Measurements from ENCODE around the gene GARIN5A.
"Not testable (repeated sequence)": the region's sequence is repeated elsewhere in the genome, so short reads cannot be mapped to it uniquely, and the experiment has no call there.

The GARIN5A gene

GRCh38 chr19:50465986-50466705, 10.5 kb downstream of the GARIN5A start:
- peak in 1 of 58 donors; percentile 20 for DNase-seq

DNA sequence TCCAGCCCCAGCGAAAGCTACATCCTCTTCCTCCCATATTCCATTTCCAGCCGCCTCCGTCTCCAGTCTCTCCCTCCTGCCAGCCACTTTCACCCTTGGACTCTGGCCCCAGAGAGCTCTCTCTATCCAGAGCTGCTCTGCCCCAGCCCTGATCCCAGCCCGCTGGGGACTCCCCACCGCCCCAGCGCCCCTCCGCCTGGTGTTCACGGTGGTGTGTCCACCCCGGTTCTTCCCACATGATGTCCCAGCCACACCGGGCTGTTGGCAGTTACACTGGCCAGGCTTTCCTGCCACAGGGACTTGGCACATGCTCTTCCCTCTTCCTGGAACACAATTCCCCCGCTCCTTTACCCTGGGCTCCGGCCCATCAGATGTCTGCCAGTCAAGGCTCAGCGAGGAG, 11.6 kb downstream of the GARIN5A start:
- no peak for DNase-seq

- DNase-seq = no peak
Observed at GRCh38 chr19:50464348-50464747, 12.3 kb downstream of the GARIN5A start.

GRCh38 chr19:50462970-50463369, 13.7 kb downstream of the GARIN5A start:
- no peak for DNase-seq

DNA sequence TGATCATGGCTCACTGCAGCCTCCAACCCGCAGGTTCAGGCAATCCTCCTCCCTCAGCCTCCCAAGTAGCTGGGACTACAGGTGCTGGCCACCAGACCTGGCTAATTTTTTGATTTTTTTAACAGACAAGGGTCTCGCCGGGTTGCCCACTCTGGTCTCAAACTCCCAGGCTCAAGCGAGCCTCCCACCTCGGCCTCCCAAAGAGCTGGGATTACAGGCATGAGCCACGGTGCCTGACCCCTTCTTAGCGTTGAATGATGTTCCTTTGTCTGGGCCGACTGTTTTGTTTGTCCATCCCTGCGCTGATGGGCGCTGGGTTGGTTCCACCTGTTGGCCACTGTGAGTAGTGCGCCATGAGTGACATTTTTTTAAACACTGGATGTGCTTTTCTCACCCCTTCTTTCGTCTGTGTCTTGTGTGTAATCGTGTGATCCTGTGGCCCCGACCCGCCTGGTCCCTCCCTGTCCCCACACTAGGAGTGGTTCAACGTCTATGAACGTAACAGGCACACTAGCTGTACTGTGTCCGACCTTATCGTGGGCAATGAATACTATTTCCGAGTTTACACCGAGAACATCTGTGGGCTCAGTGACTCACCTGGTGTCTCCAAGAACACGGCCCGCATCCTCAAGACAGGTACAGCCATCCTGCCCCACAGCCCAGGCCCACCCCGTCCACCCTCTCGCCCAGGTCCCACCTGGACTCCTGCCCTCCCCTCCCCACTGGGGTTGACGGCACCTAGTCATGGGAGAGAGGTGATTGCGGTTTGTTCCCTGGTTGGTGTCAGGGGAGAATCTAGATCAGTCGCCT, 15.4 kb downstream of the GARIN5A start:
- DNase-seq = peak in 38 of 58 donors; percentile 3 to 66 (median 24)

GRCh38 chr19:50460161-50460765, 16.4 kb downstream of the GARIN5A start:
- no peak for DNase-seq

DNA sequence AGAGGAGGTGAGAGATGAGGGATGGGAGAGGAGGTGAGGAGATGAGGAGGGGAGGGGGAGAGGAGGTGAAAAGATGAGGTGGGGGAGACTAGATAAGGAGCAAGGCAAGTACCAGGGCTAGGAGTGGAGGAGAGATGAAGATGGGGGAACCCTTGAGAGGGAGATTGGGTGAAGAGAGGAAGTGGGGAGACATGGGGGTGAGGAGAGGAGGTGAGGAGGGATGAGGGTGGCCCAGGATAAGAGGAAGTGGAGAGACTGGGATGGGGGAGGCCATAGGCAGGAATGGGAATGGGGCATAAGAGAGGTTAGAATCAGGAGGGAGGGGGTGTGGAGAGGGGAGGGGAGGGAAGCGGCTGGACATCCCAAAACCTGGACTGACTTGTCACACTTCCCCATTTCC, 17.0 kb downstream of the GARIN5A start:
- DNase-seq = no peak

DNA sequence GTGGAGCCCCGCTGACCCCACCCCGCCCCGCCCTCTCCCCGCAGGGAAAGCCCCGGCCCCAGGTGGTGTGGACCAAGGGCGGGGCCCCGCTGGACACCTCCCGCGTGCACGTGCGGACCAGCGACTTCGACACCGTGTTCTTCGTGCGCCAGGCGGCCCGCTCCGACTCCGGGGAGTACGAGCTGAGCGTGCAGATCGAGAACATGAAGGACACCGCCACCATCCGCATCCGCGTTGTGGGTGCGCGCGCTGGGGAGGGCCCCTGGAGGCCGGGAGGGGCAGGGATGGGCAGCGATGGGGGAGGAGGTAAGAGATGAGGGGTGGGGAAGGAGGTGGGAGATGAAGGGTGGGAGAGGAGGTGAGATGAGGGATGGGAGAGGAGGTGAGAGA, 17.6 kb downstream of the GARIN5A start:
- DNase-seq = no peak

- no peak for DNase-seq
Observed at GRCh38 chr19:50458396-50459066, 18.1 kb downstream of the GARIN5A start.

DNA sequence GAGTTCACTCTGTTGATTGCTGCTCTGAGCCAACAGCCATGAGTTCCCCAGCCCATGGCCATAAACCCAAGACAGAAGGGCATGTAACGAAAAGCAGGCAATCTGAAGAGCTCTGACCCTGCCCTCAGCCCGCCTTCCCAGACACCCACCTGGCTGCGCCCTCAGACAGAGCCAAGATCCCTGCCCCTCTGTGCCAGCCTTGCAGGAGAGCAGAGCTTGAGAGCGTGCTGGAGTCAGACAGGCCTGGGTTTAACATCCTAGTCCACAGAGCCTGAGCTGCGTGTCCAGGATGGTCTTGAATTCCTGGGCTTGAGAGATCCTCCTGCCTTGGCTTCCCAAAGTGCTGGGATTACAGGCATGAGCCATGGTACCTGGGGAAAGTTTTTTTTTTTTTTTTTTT, 19.3 kb downstream of the GARIN5A start:
- DNase-seq = no peak

- DNase-seq = no peak
Observed at GRCh38 chr19:50455992-50456391, 20.7 kb downstream of the GARIN5A start.

- no peak for DNase-seq
Observed at GRCh38 chr19:50453243-50453642, 23.4 kb downstream of the GARIN5A start.

GRCh38 chr19:50451223-50451534, 25.5 kb downstream of the GARIN5A start:
- no peak for DNase-seq

DNA sequence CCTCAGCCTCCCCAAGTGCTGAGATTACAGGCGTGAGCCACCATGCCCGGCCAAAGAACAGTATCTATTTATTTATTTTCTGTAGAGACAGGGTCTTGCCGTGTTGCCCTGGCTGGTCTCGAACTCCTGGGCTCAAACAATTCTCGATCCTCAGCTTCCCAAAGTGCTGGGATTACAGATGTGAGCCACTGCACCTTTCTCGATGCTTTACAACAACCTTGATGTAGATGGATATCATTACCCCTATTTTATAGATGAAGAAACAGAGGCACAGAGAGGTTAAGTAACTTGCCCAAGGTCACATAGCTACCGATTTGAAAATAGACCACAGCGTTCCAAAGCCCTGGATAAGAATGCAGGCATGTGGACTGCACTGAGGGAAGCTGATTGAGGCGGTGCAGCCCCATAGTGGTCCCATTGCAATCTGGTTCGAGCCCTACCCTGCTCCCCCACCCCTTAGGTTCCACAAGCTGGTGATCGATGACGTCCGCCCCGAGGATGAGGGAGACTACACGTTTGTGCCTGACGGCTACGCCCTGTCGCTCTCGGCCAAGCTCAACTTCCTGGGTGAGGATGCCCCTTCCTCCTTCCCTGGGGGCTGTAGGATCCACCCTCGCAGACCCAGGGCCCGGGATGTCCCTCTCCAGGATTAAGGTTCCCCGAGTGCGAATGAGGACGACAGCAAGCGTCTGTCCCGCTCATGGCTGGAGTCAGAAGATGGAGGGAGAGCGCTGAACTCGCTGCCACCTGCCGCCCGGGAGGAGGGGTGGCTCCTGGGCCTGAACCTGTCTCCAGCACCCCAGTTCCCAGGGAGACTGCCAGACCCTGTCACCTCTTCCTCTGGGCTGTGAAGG, 26.1 kb downstream of the GARIN5A start:
- no peak for DNase-seq

DNA sequence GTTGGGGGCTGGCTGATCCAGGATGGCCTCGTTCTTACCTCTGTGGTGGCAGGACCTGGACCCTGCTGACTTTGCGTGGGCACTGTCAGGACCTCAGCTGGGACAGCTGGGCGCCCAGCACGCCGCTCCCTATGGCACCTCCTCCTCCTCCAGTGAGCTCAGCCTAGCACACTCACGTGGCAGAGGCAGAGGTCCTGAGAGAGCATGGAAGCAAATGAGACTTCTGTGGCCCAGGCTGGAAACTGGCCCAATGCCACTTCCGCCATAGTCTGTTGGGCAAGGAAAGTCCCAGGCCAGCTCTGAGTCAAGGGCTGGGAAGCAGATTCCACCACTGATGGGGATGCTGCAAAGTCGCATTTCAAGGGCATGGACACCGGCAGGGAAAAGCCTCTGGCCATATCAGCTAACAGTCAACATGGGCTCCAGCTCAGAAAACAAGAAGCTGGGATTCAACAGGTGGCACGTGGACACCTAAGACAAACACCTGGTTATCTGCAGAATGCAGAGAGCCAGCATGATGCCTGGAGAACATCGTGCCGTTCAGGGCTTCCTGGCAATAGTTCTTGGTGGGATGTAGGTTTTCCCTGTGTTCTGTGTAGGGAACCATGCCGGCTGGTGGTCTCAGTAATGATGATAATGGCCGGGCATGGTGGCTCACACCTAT, 27.3 kb downstream of the GARIN5A start:
- no peak for DNase-seq

DNA sequence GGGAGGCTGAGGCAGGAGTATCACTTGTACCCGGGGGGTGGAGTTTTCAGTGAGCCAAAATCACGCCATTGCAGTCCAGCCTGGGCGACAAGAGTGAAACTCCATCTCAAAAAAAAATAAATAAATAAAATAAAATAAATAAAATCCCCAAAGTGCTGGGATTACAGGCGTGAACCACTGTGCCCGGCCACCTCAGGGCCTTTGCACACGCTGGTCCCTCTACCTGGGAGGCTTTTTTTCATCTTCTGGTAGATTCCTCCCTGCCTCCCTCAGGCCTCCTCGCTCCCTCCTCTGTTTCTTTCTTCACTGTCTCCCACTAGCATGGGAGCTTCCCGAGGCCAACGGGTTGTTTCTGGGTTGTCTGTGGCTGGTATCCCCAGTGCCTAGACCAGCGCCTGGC, 28.9 kb downstream of the GARIN5A start:
- DNase-seq = no peak

DNA sequence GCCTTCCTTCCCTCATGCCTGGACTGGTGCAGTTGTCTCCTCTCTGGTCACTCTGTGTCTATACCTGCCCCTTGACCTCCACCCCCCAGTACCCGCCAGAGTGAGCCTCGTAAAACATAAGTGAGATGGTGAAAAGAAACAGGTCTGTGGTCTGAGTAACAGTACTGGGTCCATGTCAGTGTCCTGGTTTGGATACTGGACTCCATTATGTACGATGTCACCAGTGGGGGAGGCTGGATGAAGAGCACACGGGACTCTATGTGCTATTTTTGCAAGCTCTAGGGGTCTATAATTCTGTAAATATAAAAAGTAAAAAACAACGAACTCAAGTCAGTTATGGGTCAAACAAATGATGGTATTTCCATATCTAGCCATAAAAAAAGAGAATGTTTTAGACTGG, 29.6 kb downstream of the GARIN5A start:
- no peak for DNase-seq

- DNase-seq = no peak
Observed at GRCh38 chr19:50444059-50444458, 32.6 kb downstream of the GARIN5A start.

- DNase-seq = not testable (repeated sequence)
Observed at GRCh38 chr19:50439130-50439529, 37.5 kb downstream of the GARIN5A start.

- no peak for DNase-seq
Observed at GRCh38 chr19:50437862-50438449, 38.7 kb downstream of the GARIN5A start.

Data from anterior cingulate cortex (tissue), 58 donors.